Liver (tissue), 9 donors: Measurements from ENCODE around the gene LRRC53. TPM values are rescaled to one million over a fixed set of nuclear protein-coding genes. Genes with fewer than 3 reads are reported as not detected.

Source experiments
- DNase-seq: peaks from one replicate; pipeline ENCODE4 v3.0.0-alpha.2; 2017; ENCODE audit warnings: low spot score
- H3K27ac ChIP-seq, 2 donors: one replicate each; pipeline ENCODE4 v1.7.0; 2013; ENCODE audit warnings: inconsistent platforms in 2 of 2, low read length in 2 of 2, control low read depth in 1 of 2, low read depth in 1 of 2, mild to moderate bottlenecking in 1 of 2
- H3K27me3 ChIP-seq, 4 donors: one replicate each; pipeline versions ENCODE4 v1.6.1 to v1.7.0; 2013; ENCODE audit warnings: low read length in 3 of 4, inconsistent platforms in 1 of 4, mild to moderate bottlenecking in 1 of 4, moderate library complexity in 1 of 4; ENCODE audit not compliant: control insufficient read depth in 4 of 4, insufficient read depth in 4 of 4
- H3K36me3 ChIP-seq, 4 donors: one replicate each; pipeline versions ENCODE4 v1.6.1 to v1.7.0; 2013; ENCODE audit warnings: low read length in 3 of 4, mild to moderate bottlenecking in 3 of 4, low read depth in 1 of 4, moderate library complexity in 1 of 4; ENCODE audit not compliant: control insufficient read depth in 4 of 4, insufficient read depth in 3 of 4
- H3K4me1 ChIP-seq, 4 donors: one replicate each; pipeline versions ENCODE4 v1.6.1 to v1.7.0; 2013; ENCODE audit warnings: low read length in 3 of 4, mild to moderate bottlenecking in 3 of 4, moderate library complexity in 1 of 4; ENCODE audit not compliant: control insufficient read depth in 4 of 4, insufficient read depth in 4 of 4
- H3K4me3 ChIP-seq, 3 donors: one replicate each; pipeline versions ENCODE4 v1.6.1 to v1.7.0; 2013; ENCODE audit warnings: low read length in 3 of 3, control low read depth in 1 of 3, low read depth in 1 of 3, mild to moderate bottlenecking in 1 of 3
- H3K9ac ChIP-seq, 2 donors: one replicate each; pipeline ENCODE4 v1.7.0; 2013; ENCODE audit warnings: low read length in 2 of 2, mild to moderate bottlenecking in 2 of 2, moderate library complexity in 2 of 2, control low read depth in 1 of 2, low read depth in 1 of 2
- H3K9me3 ChIP-seq, 4 donors: one replicate each; pipeline versions ENCODE4 v1.6.1 to v1.7.0; 2013; ENCODE audit warnings: low read length in 3 of 4; ENCODE audit not compliant: control insufficient read depth in 4 of 4
- EGR1 ChIP-seq, 2 donors: IDR thresholded peaks; 2 replicates each; pipeline ENCODE4 v1.6.1; 2016 to 2018; ENCODE audit warnings: antibody characterized with exemption in 2 of 2, low read depth in 2 of 2
- FOXA1 ChIP-seq: IDR thresholded peaks from 2 replicates; pipeline ENCODE4 v1.6.1; 2016; ENCODE audit warnings: antibody characterized with exemption
- FOXA2 ChIP-seq: IDR thresholded peaks from 2 replicates; pipeline ENCODE4 v1.6.1; 2016; ENCODE audit warnings: antibody characterized with exemption
- GABPA ChIP-seq, 2 donors: IDR thresholded peaks in 1 of 2; conservative IDR thresholded peaks in 1 of 2; 2 replicates each; pipeline ENCODE4 v1.6.1; 2016; ENCODE audit warnings: antibody characterized with exemption in 2 of 2, mild to moderate bottlenecking in 1 of 2, moderate library complexity in 1 of 2
- HNF4A ChIP-seq, 2 donors: conservative IDR thresholded peaks; 2 replicates each; pipeline ENCODE4 v1.6.1; 2016; ENCODE audit warnings: antibody characterized with exemption in 2 of 2, mild to moderate bottlenecking in 2 of 2
- HNF4G ChIP-seq: IDR thresholded peaks from 2 replicates; pipeline ENCODE4 v1.6.1; 2016; ENCODE audit warnings: antibody characterized with exemption
- JUND ChIP-seq, 2 donors: IDR thresholded peaks; 2 replicates each; pipeline ENCODE4 v1.6.1; 2016; ENCODE audit warnings: antibody characterized with exemption in 2 of 2
- NR2F2 ChIP-seq: IDR thresholded peaks from 2 replicates; pipeline ENCODE4 v1.6.1; 2016; ENCODE audit warnings: antibody characterized with exemption
- RAD21 ChIP-seq, 2 donors: IDR thresholded peaks; 2 replicates each; pipeline ENCODE4 v1.6.1; 2016; ENCODE audit warnings: antibody characterized with exemption in 2 of 2, mild to moderate bottlenecking in 2 of 2
- RXRA ChIP-seq, 2 donors: IDR thresholded peaks; 2 replicates each; pipeline ENCODE4 v1.6.1; 2017 to 2018; ENCODE audit warnings: antibody characterized with exemption in 2 of 2, mild to moderate bottlenecking in 1 of 2
- SP1 ChIP-seq: IDR thresholded peaks from 2 replicates; pipeline ENCODE4 v1.6.1; 2018; ENCODE audit warnings: antibody characterized with exemption, mild to moderate bottlenecking
- TAF1 ChIP-seq: conservative IDR thresholded peaks from 2 replicates; pipeline ENCODE4 v1.6.1; 2016; ENCODE audit warnings: antibody characterized with exemption, mild to moderate bottlenecking
- YY1 ChIP-seq: IDR thresholded peaks from 2 replicates; pipeline ENCODE4 v1.6.1; 2016; ENCODE audit warnings: antibody characterized with exemption, mild to moderate bottlenecking
- WGBS: extraction: QIAGEN DNeasy Blood & Tissue Kit; methylation state at CpG from one replicate; pipeline ENCODE4 v1.1.7; 2013; 5-methylcytosine and 5-hydroxymethylcytosine counted together
- polyA plus RNA-seq, 2 donors: library from polyadenylated mRNA; stranded (reverse) in 1 of 2; unstranded in 1 of 2; fragments of 200-250 nt in 1 of 2; fragments of >200 nt in 1 of 2; fragmentation: Nextera tagmentation in 1 of 2; extraction: Ambion mirVana in 1 of 2; gene quantifications; one replicate each; pipeline versions ENCODE4 v1.2.1 to v1.2.3, GENCODE V29; 2013 to 2015
- total RNA-seq, 2 donors: library from RNA; depleted of rRNA; stranded (reverse); fragments of >200 nt; gene quantifications; one replicate each; pipeline ENCODE4 v1.2.3, GENCODE V29; 2014
- TF ChIP-seq, protein P1 (sequence below): IDR thresholded peaks from 2 replicates; pipeline ENCODE4 v1.6.1; 2016; ENCODE audit warnings: antibody characterized with exemption, mild to moderate bottlenecking
- TF ChIP-seq, protein P2 (sequence below): IDR thresholded peaks from 2 replicates; pipeline ENCODE4 v1.6.1; 2016; ENCODE audit warnings: antibody characterized with exemption
- TF ChIP-seq, protein P3 (sequence below): fragments of 150-350 bp; IDR thresholded peaks from 2 replicates; pipeline ENCODE4 v1.5.1; 2017; ENCODE audit warnings: improper control_type of control experiment, low read depth, low read length; ENCODE audit not compliant: missing input control
- TF ChIP-seq, protein P4 (sequence below): IDR thresholded peaks from 2 replicates; pipeline ENCODE4 v1.6.1; 2016; ENCODE audit warnings: antibody characterized with exemption
- donor health status: healthy.
- donor health status: healthy.
- donor health status: healthy.
- donor health status: healthy.
- donor health status: healthy.

The LRRC53 gene
- total and polyA plus RNA-seq, 4 donors, result not detected

DNA sequence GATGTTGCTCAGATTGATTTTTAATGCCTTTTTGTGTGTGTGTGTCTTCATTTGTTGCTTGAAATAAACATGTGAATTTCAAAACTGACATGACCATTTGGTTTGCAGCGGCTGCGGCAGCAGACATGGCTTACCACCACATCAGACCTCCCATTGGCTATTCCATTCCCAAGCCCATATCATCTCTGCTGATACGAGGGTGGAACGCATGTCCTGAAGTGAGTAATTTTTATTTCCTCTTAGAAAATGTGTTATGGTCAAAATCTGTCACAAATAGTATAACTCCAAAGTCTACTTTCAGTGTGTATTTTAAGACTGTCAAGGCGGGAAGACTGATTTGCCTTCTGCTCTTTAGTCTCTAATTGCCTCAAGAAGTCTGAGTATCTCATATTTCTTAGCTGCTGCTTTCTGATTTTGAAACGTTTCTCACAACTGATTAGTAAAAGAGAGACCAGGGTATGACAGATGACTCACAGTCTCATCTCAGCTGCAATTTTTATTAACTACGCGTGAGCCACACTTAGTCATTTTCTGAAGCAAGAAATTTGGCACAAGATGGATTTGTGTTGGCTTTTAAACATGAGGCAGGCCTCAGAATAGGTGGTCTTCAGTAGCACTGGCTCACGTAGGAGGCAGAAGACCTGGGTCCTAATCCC is 49.0 kb downstream of the LRRC53 start:
- TF ChIP-seq RAD21 (IDR thresholded peaks at IDR 0.05) (no peak), FOXA1 (no peak), FOXA2 (no peak), EGR1 (IDR thresholded peaks at IDR 0.05; ENCODE audit: low read depth in 2 of 2) (no peak), GABPA (IDR thresholded peaks at IDR 0.05 in 1 of 2, conservative IDR thresholded peaks at IDR 0.05 in 1 of 2) (no peak), JUND (IDR thresholded peaks at IDR 0.05) (no peak), HNF4A (conservative IDR thresholded peaks at IDR 0.05) (no peak), HNF4G (no peak), SP1 (no peak), NR2F2 (no peak), YY1 (no peak), RXRA (IDR thresholded peaks at IDR 0.05) (no peak), TAF1 (no peak)
- TF ChIP-seq, protein P1, sequence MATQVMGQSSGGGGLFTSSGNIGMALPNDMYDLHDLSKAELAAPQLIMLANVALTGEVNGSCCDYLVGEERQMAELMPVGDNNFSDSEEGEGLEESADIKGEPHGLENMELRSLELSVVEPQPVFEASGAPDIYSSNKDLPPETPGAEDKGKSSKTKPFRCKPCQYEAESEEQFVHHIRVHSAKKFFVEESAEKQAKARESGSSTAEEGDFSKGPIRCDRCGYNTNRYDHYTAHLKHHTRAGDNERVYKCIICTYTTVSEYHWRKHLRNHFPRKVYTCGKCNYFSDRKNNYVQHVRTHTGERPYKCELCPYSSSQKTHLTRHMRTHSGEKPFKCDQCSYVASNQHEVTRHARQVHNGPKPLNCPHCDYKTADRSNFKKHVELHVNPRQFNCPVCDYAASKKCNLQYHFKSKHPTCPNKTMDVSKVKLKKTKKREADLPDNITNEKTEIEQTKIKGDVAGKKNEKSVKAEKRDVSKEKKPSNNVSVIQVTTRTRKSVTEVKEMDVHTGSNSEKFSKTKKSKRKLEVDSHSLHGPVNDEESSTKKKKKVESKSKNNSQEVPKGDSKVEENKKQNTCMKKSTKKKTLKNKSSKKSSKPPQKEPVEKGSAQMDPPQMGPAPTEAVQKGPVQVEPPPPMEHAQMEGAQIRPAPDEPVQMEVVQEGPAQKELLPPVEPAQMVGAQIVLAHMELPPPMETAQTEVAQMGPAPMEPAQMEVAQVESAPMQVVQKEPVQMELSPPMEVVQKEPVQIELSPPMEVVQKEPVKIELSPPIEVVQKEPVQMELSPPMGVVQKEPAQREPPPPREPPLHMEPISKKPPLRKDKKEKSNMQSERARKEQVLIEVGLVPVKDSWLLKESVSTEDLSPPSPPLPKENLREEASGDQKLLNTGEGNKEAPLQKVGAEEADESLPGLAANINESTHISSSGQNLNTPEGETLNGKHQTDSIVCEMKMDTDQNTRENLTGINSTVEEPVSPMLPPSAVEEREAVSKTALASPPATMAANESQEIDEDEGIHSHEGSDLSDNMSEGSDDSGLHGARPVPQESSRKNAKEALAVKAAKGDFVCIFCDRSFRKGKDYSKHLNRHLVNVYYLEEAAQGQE, result no peak
- TF ChIP-seq, protein P2, sequence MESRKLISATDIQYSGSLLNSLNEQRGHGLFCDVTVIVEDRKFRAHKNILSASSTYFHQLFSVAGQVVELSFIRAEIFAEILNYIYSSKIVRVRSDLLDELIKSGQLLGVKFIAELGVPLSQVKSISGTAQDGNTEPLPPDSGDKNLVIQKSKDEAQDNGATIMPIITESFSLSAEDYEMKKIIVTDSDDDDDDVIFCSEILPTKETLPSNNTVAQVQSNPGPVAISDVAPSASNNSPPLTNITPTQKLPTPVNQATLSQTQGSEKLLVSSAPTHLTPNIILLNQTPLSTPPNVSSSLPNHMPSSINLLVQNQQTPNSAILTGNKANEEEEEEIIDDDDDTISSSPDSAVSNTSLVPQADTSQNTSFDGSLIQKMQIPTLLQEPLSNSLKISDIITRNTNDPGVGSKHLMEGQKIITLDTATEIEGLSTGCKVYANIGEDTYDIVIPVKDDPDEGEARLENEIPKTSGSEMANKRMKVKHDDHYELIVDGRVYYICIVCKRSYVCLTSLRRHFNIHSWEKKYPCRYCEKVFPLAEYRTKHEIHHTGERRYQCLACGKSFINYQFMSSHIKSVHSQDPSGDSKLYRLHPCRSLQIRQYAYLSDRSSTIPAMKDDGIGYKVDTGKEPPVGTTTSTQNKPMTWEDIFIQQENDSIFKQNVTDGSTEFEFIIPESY, result no peak
- TF ChIP-seq, protein P3, sequence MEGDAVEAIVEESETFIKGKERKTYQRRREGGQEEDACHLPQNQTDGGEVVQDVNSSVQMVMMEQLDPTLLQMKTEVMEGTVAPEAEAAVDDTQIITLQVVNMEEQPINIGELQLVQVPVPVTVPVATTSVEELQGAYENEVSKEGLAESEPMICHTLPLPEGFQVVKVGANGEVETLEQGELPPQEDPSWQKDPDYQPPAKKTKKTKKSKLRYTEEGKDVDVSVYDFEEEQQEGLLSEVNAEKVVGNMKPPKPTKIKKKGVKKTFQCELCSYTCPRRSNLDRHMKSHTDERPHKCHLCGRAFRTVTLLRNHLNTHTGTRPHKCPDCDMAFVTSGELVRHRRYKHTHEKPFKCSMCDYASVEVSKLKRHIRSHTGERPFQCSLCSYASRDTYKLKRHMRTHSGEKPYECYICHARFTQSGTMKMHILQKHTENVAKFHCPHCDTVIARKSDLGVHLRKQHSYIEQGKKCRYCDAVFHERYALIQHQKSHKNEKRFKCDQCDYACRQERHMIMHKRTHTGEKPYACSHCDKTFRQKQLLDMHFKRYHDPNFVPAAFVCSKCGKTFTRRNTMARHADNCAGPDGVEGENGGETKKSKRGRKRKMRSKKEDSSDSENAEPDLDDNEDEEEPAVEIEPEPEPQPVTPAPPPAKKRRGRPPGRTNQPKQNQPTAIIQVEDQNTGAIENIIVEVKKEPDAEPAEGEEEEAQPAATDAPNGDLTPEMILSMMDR, result no peak
- TF ChIP-seq, protein P4, sequence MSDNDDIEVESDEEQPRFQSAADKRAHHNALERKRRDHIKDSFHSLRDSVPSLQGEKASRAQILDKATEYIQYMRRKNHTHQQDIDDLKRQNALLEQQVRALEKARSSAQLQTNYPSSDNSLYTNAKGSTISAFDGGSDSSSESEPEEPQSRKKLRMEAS, result no peak
- H3K4me1 ChIP-seq, result no peaks in the 10 kb centered on the region
- H3K9ac ChIP-seq, result no peak overlapping the region
- DNase-seq, result no peak
- H3K9me3 ChIP-seq, result no peaks in the 10 kb centered on the region
- H3K36me3 ChIP-seq, result no peaks in the 10 kb centered on the region
- no peak overlapping the region for H3K27ac ChIP-seq
- 67% methylated on average over 9 of the region's 9 CpGs for WGBS
- H3K27me3 ChIP-seq, result peaks cover 0 to 2% (median 0%) of the 10 kb centered on the region in 4 donors
- no peak overlapping the region for H3K4me3 ChIP-seq

DNA sequence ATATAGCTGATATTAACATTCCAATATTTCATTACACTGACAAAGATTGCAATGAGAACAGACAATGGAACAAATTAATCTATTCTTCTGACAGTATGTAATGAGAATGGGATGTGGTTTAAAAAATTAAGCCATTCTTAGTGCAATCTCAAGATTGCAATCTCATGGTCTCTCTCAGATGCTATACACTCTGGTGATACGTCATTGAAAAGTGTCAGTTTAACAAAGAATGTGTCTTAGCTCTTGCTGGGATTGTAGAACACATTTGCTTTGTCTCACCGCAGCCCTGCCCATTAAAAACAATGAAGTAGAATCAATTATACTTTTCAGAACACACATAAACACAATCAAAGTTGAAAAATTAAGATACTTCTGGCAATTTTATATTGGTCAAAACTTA is 55.2 kb downstream of the LRRC53 start:
- no peak overlapping the region for H3K9ac ChIP-seq
- no peak for DNase-seq
- peaks cover 0 to 2% (median 0%) of the 10 kb centered on the region in 4 donors for H3K27me3 ChIP-seq
- TF ChIP-seq JUND (IDR thresholded peaks at IDR 0.05) (no peak), SP1 (no peak)
- no peaks in the 10 kb centered on the region for H3K9me3 ChIP-seq
- no peaks in the 10 kb centered on the region for H3K36me3 ChIP-seq
- no peak overlapping the region for H3K27ac ChIP-seq
- H3K4me1 ChIP-seq, result no peaks in the 10 kb centered on the region
- 80% methylated on average over 2 of the region's 2 CpGs for WGBS
- H3K4me3 ChIP-seq, result no peak overlapping the region
